Raji (cell line): Measurements from ENCODE around the gene CTNND2.

Experiments
- POLR2A ChIP-seq: IDR thresholded peaks from 2 replicates; pipeline ENCODE4 v1.6.1; 2011; ENCODE audit warnings: low read depth, low read length, control low read depth; ENCODE audit not compliant: insufficient read depth

The CTNND2 gene

GRCh38 chr5:11363631-11364178, 540.5 kb downstream of the CTNND2 start:
- no peak for TF ChIP-seq POLR2A

GRCh38 chr5:11361768-11362167, 542.5 kb downstream of the CTNND2 start:
- TF ChIP-seq POLR2A, result no peak

- no peak for TF ChIP-seq POLR2A
These were observed 546.3 kb downstream of the CTNND2 start for GRCh38 chr5:11357928-11358327.

GRCh38 chr5:11355491-11355890, 548.8 kb downstream of the CTNND2 start:
- no peak for TF ChIP-seq POLR2A

GRCh38 chr5:11346336-11346735, 557.9 kb downstream of the CTNND2 start:
- TF ChIP-seq POLR2A, result no peak

GRCh38 chr5:11335881-11336760, 568.1 kb downstream of the CTNND2 start:
- no peak for TF ChIP-seq POLR2A

GRCh38 chr5:11334404-11334803, 569.8 kb downstream of the CTNND2 start:
- no peak for TF ChIP-seq POLR2A

- TF ChIP-seq POLR2A, result no peak
These were observed 574.6 kb downstream of the CTNND2 start for GRCh38 chr5:11329679-11330078.

- TF ChIP-seq POLR2A, result no peak
These were observed 579.5 kb downstream of the CTNND2 start for GRCh38 chr5:11324521-11325289.

- TF ChIP-seq POLR2A, result no peak
These were observed 580.5 kb downstream of the CTNND2 start for GRCh38 chr5:11323761-11324160.

- no peak for TF ChIP-seq POLR2A
These were observed 582.1 kb downstream of the CTNND2 start for GRCh38 chr5:11322133-11322532.

GRCh38 chr5:11319836-11320580, 584.2 kb downstream of the CTNND2 start:
- TF ChIP-seq POLR2A, result no peak

- no peak for TF ChIP-seq POLR2A
These were observed 592.5 kb downstream of the CTNND2 start for GRCh38 chr5:11311731-11312130.

- no peak for TF ChIP-seq POLR2A
These were observed 593.0 kb downstream of the CTNND2 start for GRCh38 chr5:11311272-11311671.

- no peak for TF ChIP-seq POLR2A
These were observed 594.1 kb downstream of the CTNND2 start for GRCh38 chr5:11310158-11310557.
